NCI-H2029 treated with DMSO at 0.1 percent for 48 hours (cell line): ENCODE measurements around the gene HELQ.
"Not testable (repeated sequence)": the region's sequence is repeated elsewhere in the genome, so short reads cannot be mapped to it uniquely, and the experiment has no call there.

ENCODE experiments used
- DNase-seq: peaks from one replicate; lab custom pipeline; 2025; lab: John Stamatoyannopoulos, UW

The HELQ gene, protein sequence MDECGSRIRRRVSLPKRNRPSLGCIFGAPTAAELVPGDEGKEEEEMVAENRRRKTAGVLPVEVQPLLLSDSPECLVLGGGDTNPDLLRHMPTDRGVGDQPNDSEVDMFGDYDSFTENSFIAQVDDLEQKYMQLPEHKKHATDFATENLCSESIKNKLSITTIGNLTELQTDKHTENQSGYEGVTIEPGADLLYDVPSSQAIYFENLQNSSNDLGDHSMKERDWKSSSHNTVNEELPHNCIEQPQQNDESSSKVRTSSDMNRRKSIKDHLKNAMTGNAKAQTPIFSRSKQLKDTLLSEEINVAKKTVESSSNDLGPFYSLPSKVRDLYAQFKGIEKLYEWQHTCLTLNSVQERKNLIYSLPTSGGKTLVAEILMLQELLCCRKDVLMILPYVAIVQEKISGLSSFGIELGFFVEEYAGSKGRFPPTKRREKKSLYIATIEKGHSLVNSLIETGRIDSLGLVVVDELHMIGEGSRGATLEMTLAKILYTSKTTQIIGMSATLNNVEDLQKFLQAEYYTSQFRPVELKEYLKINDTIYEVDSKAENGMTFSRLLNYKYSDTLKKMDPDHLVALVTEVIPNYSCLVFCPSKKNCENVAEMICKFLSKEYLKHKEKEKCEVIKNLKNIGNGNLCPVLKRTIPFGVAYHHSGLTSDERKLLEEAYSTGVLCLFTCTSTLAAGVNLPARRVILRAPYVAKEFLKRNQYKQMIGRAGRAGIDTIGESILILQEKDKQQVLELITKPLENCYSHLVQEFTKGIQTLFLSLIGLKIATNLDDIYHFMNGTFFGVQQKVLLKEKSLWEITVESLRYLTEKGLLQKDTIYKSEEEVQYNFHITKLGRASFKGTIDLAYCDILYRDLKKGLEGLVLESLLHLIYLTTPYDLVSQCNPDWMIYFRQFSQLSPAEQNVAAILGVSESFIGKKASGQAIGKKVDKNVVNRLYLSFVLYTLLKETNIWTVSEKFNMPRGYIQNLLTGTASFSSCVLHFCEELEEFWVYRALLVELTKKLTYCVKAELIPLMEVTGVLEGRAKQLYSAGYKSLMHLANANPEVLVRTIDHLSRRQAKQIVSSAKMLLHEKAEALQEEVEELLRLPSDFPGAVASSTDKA

DNA sequence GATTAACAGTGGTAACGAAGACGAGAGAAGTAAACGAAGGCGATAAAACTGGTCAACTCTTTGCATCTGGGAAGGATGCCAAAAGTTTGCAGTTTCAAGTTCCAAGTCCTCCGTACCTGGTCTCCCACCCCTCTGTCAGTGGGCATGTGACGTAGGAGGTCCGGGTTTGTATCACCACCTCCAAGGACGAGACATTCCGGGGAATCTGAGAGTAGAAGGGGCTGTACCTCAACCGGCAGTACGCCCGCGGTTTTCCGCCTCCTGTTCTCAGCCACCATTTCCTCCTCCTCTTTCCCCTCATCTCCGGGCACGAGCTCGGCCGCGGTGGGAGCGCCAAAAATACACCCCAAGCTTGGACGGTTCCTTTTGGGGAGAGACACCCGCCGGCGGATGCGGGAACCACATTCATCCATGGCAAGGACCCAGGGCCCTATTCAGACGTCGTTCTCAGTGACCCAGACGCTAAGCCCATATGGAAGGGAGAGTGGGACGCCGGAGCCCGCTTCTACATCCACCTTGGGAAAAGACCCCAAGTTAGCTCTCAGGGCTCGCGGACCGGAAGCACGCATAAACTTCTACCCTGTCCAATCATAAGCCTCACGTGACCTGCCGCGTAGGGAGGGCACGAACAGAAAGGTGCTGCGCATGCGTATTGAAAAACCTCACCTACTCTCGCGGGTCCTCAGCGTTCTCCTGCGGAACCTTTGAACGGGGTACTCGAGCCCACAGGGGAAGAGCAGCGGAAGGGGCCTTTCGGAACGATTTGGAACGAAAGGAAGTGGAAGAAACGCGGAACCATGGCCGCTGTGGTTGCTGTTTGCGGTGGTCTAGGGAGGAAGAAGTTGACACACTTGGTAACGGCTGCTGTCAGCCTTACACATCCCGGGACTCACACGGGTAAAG lies at the start of gene HELQ, which contains the start of gene MRPS18C:
Gene HELQ, minus strand, starts transcription at position 543 of the 903 bp plus-strand sequence. Its CDS starts 130 bp downstream, at position 413.
Gene MRPS18C, plus strand, starts transcription at position 778 of the 903 bp plus-strand sequence. Its CDS starts 20 bp downstream, at position 798.
- DNase-seq: peak; percentile 97

GRCh38 chr4:83504996-83505395 lies 49.4 kb upstream of the HELQ start:
- DNase-seq: no peak

GRCh38 chr4:83504503-83504902 lies 48.9 kb upstream of the HELQ start:
- DNase-seq: no peak

- DNase-seq: no peak
These were observed 48.4 kb upstream of the HELQ start for GRCh38 chr4:83503974-83504373.

DNA sequence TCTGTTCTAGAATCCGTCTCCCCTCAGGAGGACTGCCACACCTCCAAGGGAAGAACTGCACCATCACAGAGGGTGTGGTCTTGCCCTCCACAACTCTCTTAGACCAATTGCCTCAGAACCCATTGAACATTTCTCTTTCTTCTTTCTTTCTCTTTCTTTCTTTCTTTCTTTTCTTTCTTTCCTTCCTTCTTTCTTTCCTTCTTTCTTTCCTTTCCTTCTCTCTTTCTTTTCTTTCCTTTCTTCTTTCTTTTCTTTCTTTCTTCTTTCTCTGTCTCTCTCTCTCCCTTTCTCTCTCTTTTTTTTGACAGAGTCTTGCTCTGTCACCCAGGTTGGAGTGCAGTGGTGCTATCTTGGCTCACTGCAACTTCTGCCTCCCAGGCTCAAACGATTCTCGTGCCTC lies 46.0 kb upstream of the HELQ start:
- DNase-seq: not testable (repeated sequence)

DNA sequence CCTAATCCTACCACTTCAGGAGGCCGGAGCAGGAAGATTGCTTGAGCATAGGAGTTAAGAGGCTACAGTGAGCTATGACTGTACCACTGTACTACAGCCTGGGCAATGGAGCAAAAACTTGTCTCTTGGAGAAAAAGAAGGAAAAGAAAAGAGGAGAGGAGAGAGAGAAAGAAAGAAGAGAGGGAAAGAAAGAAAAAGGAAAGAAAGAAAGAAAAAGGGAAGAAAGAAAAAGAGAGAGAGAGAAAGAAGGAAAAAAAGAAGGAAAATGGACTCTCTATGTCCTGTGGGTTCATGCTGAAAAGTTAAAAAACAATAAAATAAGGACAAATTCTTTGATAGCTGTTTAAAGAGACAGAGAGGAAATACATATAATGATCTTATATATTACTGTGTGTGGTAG lies 42.6 kb upstream of the HELQ start:
- no peak for DNase-seq

DNA sequence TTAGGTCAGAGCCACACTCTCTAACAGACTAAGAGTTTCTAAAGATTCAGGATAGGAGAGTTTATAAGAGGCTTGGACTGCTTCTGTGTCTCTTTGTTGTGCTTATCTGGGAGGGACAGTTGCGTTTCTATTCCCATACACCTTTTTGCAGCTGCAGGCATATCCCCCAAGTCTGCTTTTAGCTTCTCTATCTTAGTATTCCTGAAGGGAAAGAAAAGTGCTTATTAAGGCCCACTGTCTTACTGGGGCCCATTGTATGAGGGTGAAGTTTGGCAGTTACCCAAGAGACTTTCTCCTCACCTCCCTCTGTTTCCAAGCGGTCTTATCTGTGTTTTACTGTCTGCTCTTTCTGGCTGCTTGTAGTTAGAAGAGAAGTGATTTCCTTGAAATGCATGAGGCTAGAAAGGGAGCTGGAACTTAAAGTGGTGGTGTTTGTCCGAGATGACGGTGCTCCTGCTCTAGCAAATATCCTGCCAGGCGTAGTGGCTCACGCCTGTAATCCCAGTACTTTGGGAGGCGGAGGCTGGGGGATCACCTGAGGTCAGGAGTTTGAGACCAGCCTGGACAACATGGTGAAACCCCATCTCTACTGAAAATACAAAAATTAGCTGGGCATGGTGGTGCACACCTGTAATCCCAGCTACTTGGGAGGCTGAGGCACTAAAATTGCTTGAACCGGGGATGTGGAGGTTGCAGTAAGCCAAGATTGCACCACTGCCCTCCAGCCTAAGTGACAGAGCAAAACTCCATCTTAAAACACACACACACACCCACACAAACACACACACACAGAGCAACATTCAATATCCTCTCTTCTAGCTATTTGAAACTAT lies 40.7 kb upstream of the HELQ start:
- DNase-seq: not testable (repeated sequence)

- no peak for DNase-seq
These were observed 35.3 kb upstream of the HELQ start for GRCh38 chr4:83490876-83491450.

- DNase-seq: no peak
These were observed 34.2 kb upstream of the HELQ start for GRCh38 chr4:83489711-83490326.

DNA sequence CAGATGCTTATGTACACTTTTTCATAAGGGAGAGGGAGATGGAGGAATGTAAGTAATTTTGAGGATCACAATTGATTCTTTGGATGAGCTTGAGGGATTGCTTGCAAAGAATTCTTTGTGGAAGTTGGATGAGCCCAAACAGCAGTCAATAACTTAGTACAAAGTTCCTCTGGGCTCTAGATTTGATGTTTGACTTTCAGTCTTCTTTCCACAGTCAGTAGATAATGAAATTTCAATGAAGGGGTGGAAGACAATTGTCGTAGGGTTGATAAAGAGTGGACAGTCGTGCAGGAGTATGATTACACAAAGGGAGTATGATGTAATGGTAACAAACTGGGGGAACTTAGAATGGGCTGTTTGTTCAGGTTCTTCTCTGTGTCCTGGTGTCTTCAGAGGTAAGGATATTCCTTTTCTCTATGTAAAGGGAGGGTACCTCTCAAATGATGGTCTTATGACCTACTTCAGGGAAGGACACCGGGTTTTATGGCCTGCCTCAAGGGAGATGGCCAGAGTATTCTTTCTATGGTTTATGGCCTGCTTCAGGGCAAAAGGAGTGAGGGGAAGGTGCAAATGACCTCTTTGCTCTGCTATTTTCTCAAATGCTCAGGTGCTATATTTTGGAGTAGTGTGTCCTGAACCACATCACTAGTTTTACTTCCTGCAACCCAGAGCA lies 31.0 kb upstream of the HELQ start:
- DNase-seq: no peak

DNA sequence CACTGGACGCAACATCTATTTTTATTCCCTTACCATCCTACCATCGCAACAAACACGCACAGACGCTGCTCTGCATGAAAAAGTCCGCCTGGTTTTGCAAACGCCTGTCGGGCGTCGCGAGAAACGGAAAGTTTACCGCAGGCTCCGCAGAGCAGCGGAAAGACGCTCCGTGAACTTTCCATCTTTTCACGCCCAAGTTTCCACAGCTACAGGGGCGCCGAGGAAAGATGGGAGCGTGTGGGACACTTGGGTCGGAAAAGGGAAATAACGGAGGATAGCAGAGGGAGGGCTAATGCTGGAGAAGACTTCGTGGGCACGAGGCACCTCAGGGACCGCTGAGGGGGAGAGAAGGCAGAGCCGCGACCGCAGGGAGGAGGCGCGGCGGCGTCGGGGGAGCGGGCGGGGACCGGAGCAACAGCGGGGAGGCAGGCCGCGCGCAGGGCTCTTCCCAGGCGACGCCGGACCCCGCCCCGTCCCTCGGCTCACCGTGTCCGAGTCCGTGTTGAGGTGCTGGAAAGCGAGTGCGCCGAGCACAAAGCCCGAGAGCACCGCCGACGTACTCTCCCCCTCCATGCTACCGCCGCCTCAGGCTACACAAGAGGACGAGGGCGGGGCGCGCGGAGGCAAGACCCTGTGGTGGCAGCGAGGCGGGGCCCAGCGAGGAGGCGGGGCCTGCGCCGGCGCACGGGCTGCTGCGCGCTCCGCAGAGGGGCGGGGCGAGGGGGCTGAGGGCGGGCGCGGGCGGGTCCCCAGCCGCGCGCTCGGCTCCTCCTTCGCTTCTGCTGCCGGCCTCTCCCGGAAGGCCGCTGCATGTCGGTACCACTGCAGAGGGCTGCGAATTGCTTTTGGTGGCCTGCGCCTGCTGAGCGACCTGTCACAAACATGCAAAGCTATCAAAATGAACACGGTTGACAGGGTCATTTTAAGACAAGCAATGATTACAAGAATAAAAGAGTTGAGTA lies 29.2 kb upstream of the HELQ start, which contains the start of gene ABRAXAS1:
Gene ABRAXAS1, minus strand, starts transcription at position 601 of the 962 bp plus-strand sequence. Its CDS starts 28 bp downstream, at position 573.
- DNase-seq: peak; percentile 77

DNA sequence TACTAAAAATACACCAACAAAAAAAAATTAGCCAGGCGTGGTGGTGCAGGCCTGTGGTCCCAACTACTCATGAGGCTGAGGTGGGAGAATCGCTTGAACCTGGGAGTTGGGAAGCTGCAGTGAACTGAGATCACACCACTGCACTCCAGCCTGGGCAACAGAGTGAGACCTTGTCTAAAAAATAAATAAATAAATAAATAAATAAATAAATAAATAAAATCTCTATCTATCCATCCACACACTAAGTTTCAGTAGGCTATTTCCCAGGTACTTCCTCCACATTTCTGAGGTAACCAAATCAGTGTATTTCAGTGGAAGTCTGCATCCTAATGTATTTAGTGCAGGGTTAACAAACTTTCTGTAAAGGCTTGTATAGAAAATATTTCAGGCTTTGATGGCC lies 18.3 kb upstream of the HELQ start:
- DNase-seq: no peak

GRCh38 chr4:83473423-83473822 lies 17.8 kb upstream of the HELQ start:
- no peak for DNase-seq

GRCh38 chr4:83456184-83456501 lies 520 bp upstream of the HELQ start:
- DNase-seq: no peak

DNA sequence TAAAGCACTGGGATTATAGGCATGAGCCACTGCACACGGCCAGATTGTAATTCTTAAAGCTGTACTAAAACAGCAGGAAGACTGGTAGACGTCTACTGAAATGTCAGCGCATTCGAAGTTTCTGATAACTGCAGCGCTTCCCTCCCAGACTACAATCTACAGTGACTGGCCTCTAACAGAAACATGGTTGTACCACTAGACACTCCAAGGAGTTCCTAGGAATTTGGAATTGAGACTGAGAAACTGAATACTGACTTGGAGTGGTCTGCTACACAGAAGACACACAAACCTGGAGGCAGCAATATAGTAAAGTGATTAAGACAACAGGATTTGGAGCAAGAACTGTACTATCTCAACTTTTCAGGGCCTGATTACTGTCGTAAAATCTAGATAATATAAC lies 937 bp downstream of the HELQ start:
- DNase-seq: no peak

GRCh38 chr4:83449009-83449408 lies 6.6 kb downstream of the HELQ start:
- DNase-seq: no peak

DNA sequence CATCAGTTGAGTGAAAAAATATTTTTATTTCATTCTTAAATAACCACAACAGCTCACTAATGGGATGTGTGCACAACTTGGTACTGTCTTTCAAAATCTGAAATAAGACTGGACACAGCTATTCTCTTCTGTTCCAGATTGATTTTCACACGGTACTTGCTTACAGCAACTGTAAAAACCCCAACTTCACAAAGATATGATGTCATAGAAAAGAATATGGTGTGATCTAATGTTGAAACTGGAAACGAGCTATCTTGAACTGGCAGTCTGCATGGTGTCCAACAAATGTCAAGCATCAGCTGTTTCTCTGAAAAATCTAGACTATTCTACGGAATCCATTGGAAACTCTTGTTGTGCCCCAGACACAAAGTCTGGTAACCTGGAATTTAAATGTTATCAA lies 14.7 kb downstream of the HELQ start:
- no peak for DNase-seq
